ENCODE data around the gene KCNN3.

Gene KCNN3

GRCh38 chr1:154849645-154850131 lies 20.4 kb downstream of the KCNN3 start:
- TF ChIP-seq ZFX (IDR thresholded peaks at IDR 0.05), result no peak
- TF ChIP-seq CTCF (conservative IDR thresholded peaks at IDR 0.05), result no peak
- no peak overlapping the region for H3K27ac ChIP-seq

GRCh38 chr1:154848983-154849382 lies 21.1 kb downstream of the KCNN3 start:
- no peak overlapping the region for H3K27ac ChIP-seq
- TF ChIP-seq CTCF (conservative IDR thresholded peaks at IDR 0.05) (no peak), ZFX (IDR thresholded peaks at IDR 0.05) (no peak)

- no peak overlapping the region for H3K27ac ChIP-seq
- TF ChIP-seq ZFX (IDR thresholded peaks at IDR 0.05) (no peak), CTCF (conservative IDR thresholded peaks at IDR 0.05) (no peak)
These were observed 22.2 kb downstream of the KCNN3 start for GRCh38 chr1:154847891-154848290.

- H3K27ac ChIP-seq, result no peak overlapping the region
- TF ChIP-seq ZFX (IDR thresholded peaks at IDR 0.05) (no peak), CTCF (conservative IDR thresholded peaks at IDR 0.05) (no peak)
These were observed 23.3 kb downstream of the KCNN3 start for GRCh38 chr1:154846565-154847442.

GRCh38 chr1:154845879-154846278 lies 24.2 kb downstream of the KCNN3 start:
- no peak overlapping the region for H3K27ac ChIP-seq
- TF ChIP-seq ZFX (IDR thresholded peaks at IDR 0.05), result no peak
- no peak for TF ChIP-seq CTCF (conservative IDR thresholded peaks at IDR 0.05)

GRCh38 chr1:154845174-154845573 lies 24.9 kb downstream of the KCNN3 start:
- TF ChIP-seq CTCF (conservative IDR thresholded peaks at IDR 0.05), result no peak
- TF ChIP-seq ZFX (IDR thresholded peaks at IDR 0.05), result no peak
- no peak overlapping the region for H3K27ac ChIP-seq

- TF ChIP-seq CTCF (conservative IDR thresholded peaks at IDR 0.05), result no peak
- TF ChIP-seq ZFX (IDR thresholded peaks at IDR 0.05), result no peak
- no peak overlapping the region for H3K27ac ChIP-seq
These were observed 25.8 kb downstream of the KCNN3 start for GRCh38 chr1:154844297-154844681.
